ENCODE measurements around the gene FAM168A. TPM values are rescaled to one million over a fixed set of nuclear protein-coding genes. Genes with fewer than 3 reads are reported as not detected.

Gene FAM168A
- total and polyA plus RNA-seq, 2 of the 8 experiments (the other 6 are each of a cell fraction or from before 2014, with no cell fraction given): 17.1 to 21.6 TPM

DNA sequence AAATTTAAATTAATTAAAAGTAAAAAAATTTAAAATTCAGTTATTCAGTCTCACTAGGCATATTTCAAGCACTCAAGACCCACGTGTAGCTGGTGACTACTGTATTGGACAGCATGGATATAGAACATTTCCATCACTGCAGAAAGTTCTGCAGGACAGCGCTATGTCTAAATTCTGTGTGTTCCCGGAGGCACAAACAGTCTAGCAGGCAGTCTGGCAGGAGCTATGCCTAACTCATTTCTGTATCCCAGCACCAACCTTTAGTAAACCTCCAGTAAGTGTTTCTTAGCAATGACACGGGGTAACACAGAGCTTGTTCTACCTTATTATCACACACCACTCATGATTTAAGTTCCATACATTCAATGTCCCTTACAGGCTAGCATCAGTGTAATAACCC is 48.5 kb downstream of the FAM168A start:
- H2AFZ ChIP-seq (ENCODE audit: low read length): no peak overlapping the region
- H2BK15ac ChIP-seq (ENCODE audit: low read length): no peak overlapping the region
- peaks cover 0 to 6% of the 10 kb centered on the region in 2 experiments; a peak in 2 of 4 replicates for H3K79me2 ChIP-seq (ENCODE audit: control insufficient read depth in 1 of 2, insufficient read depth in 2 of 2, low read length in 2 of 2)
- no peak overlapping the region for H3K4me3 ChIP-seq (ENCODE audit: extremely low read depth in 1 of 4, insufficient read depth in 2 of 4, low read depth in 3 of 4, low read length in 4 of 4)
- H4K5ac ChIP-seq (ENCODE audit: insufficient read length, low read depth, low read length): no peak overlapping the region
- H3K18ac ChIP-seq (ENCODE audit: extremely low read depth, low read length): no peak overlapping the region
- H3K27ac ChIP-seq (ENCODE audit: low read depth, low read length): no peak overlapping the region
- H3K23ac ChIP-seq (ENCODE audit: insufficient read length): no peak overlapping the region
- H3K4me1 ChIP-seq (replicated peaks in 1 of 4; ENCODE audit: control insufficient read depth in 3 of 4, insufficient read depth in 4 of 4, low read length in 3 of 4): no peaks in the 10 kb centered on the region
- no peak overlapping the region for H3K4ac ChIP-seq (replicated peaks; ENCODE audit: insufficient read length, low read depth, low read length)
- no peaks in the 10 kb centered on the region for H3K23me2 ChIP-seq (ENCODE audit: low read depth, low read length)
- CTCF ChIA-PET (ENCODE audit: partially characterized antibody): interaction anchor here (1.1 to 1.4 kb wide), 2 partner anchors 28 to 111 kb away, joined by 3 to 4 read pairs; no protein-coding TSS in a partner anchor
- 92% methylated on average over 4 of the region's 4 CpGs; no CpG with 5 or more reads in 1 of the 2 experiments for WGBS, 2 experiments (ENCODE audit: extremely low coverage in 1 of 2, insufficient coverage in 1 of 2, insufficient read length in 1 of 2, insufficient replicate concordance in 2 of 2, low coverage in 1 of 2, low lambda C conversion rate in 2 of 2, missing lambda C conversion rate in 1 of 2)
- DNase-seq (ENCODE audit: low read depth in 1 of 2, low spot score in 2 of 2) (no peak), FAIRE-seq (no peak)
- H2BK12ac ChIP-seq (ENCODE audit: low read depth, low read length): no peak overlapping the region
- TF ChIP-seq SP2 (IDR thresholded peaks at IDR 0.05; ENCODE audit: low read length) (no peak), RNF2 (IDR thresholded peaks at IDR 0.05; ENCODE audit: borderline replicate concordance, low read depth, low read length, missing control alignments, poor library complexity, severe bottlenecking) (no peak), ATF2 (IDR thresholded peaks at IDR 0.05; ENCODE audit: low read length) (no peak), CBX8 (IDR thresholded peaks at IDR 0.05; ENCODE audit: borderline replicate concordance, low read depth, low read length) (no peak), POLR2AphosphoS5 (IDR thresholded peaks at IDR 0.05; ENCODE audit: low read depth, low read length) (no peak)
- no peak overlapping the region for H2BK20ac ChIP-seq (ENCODE audit: low read length)
- H2AK5ac ChIP-seq (ENCODE audit: low read depth, low read length): no peak overlapping the region
- H2BK5ac ChIP-seq (ENCODE audit: low read depth, low read length): no peak overlapping the region
- POLR2A ChIA-PET (ENCODE audit: partially characterized antibody): interaction anchor here (1.7 kb wide), 1 partner anchor 10 kb away, joined by 3 read pairs; no protein-coding TSS in a partner anchor
- H4K8ac ChIP-seq (ENCODE audit: extremely low read depth, insufficient read depth, low read length): no peak overlapping the region
- no peaks in the 10 kb centered on the region; a peak in 1 of 8 replicates for H3K36me3 ChIP-seq (ENCODE audit: control insufficient read depth in 2 of 4, insufficient read depth in 4 of 4, low read length in 3 of 4)
- H3K4me2 ChIP-seq (ENCODE audit: insufficient read depth in 1 of 2, low read depth in 2 of 2, low read length in 2 of 2): no peak overlapping the region
- no peaks in the 10 kb centered on the region for H4K20me1 ChIP-seq (replicated peaks in 1 of 2; ENCODE audit: control insufficient read depth in 1 of 2, insufficient read depth in 2 of 2, low read length in 2 of 2)
- H3K79me1 ChIP-seq (ENCODE audit: low read depth, low read length): no peaks in the 10 kb centered on the region
- H4K91ac ChIP-seq (replicated peaks; ENCODE audit: insufficient read length, low read length): no peak overlapping the region
- no peak overlapping the region for H3K14ac ChIP-seq (ENCODE audit: insufficient read length)
- no peak overlapping the region for H3K9ac ChIP-seq (replicated peaks in 1 of 4; ENCODE audit: extremely low read depth in 1 of 4, low read depth in 3 of 4, low read length in 3 of 4)
- no peak overlapping the region for H3K56ac ChIP-seq (replicated peaks; ENCODE audit: insufficient read length, low read depth, low read length)
- H2BK120ac ChIP-seq (replicated peaks; ENCODE audit: low read depth, low read length): no peak overlapping the region
- no peaks in the 10 kb centered on the region for H3K9me3 ChIP-seq (ENCODE audit: insufficient read depth in 2 of 2, low read depth in 1 of 2, low read length in 1 of 2)
- H3K27me3 ChIP-seq (replicated peaks in 1 of 4; ENCODE audit: control insufficient read depth in 3 of 4, extremely low read depth in 1 of 4, insufficient read depth in 3 of 4, low read length in 3 of 4): no peaks in the 10 kb centered on the region

Data from H1 (cell line).